ENCODE data around the gene POLE4. TPM values are rescaled to one million over a fixed set of nuclear protein-coding genes. Genes with fewer than 3 reads are reported as not detected.

Gene POLE4
- total and polyA plus RNA-seq, 4 donors, result 6.5 to 115 (median 23.9) TPM

- DNase-seq (ENCODE audit: low spot score), result no peak
- Histone ChIP-seq H3K27ac (ENCODE audit: low read depth in 1 of 2, low read length in 2 of 2) (no peak overlapping the region), H3K4me1 (ENCODE audit: control insufficient read depth in 4 of 4, insufficient read depth in 4 of 4, low read length in 3 of 4) (no peaks in the 10 kb centered on the region), H3K27me3 (ENCODE audit: control insufficient read depth in 4 of 4, insufficient read depth in 4 of 4, low read length in 3 of 4) (no peaks in the 10 kb centered on the region), H3K36me3 (ENCODE audit: control insufficient read depth in 4 of 4, insufficient read depth in 3 of 4, low read depth in 1 of 4, low read length in 3 of 4) (no peaks in the 10 kb centered on the region), H3K4me3 (ENCODE audit: low read depth in 1 of 3, low read length in 3 of 3) (no peak overlapping the region), H3K9me3 (ENCODE audit: control insufficient read depth in 4 of 4, low read length in 3 of 4) (no peaks in the 10 kb centered on the region), H3K9ac (ENCODE audit: low read depth in 1 of 2, low read length in 2 of 2) (no peak overlapping the region)
- WGBS, result 88% methylated on average over 4 of the region's 4 CpGs
- TF ChIP-seq SP1 (IDR thresholded peaks at IDR 0.05) (no peak), ATF3 (IDR thresholded peaks at IDR 0.05) (no peak), CTCF (IDR thresholded peaks at IDR 0.05; ENCODE audit: low read depth, low read length, missing input control) (no peak), TAF1 (conservative IDR thresholded peaks at IDR 0.05) (no peak), JUND (IDR thresholded peaks at IDR 0.05) (no peak), YY1 (IDR thresholded peaks at IDR 0.05) (no peak), FOXA1 (IDR thresholded peaks at IDR 0.05) (no peak), MAX (IDR thresholded peaks at IDR 0.05) (no peak), HNF4A (conservative IDR thresholded peaks at IDR 0.05) (no peak), NR2F2 (IDR thresholded peaks at IDR 0.05) (no peak), EGR1 (IDR thresholded peaks at IDR 0.05; ENCODE audit: low read depth in 2 of 2) (no peak), RAD21 (IDR thresholded peaks at IDR 0.05) (no peak)
Observed at GRCh38 chr2:74938264-74938663, 20.2 kb upstream of the POLE4 start.

GRCh38 chr2:74939919-74940812 lies 18.3 kb upstream of the POLE4 start:
- WGBS, result 87% methylated on average over 7 of the region's 7 CpGs
- Histone ChIP-seq H3K36me3 (ENCODE audit: control insufficient read depth in 4 of 4, insufficient read depth in 3 of 4, low read depth in 1 of 4, low read length in 3 of 4) (peaks cover 0 to 2% (median 0%) of the 10 kb centered on the region in 4 donors), H3K27ac (ENCODE audit: low read depth in 1 of 2, low read length in 2 of 2) (no peak overlapping the region), H3K4me1 (ENCODE audit: control insufficient read depth in 4 of 4, insufficient read depth in 4 of 4, low read length in 3 of 4) (no peaks in the 10 kb centered on the region), H3K4me3 (ENCODE audit: low read depth in 1 of 3, low read length in 3 of 3) (no peak overlapping the region), H3K27me3 (ENCODE audit: control insufficient read depth in 4 of 4, insufficient read depth in 4 of 4, low read length in 3 of 4) (no peaks in the 10 kb centered on the region), H3K9ac (ENCODE audit: low read depth in 1 of 2, low read length in 2 of 2) (no peak overlapping the region), H3K9me3 (ENCODE audit: control insufficient read depth in 4 of 4, low read length in 3 of 4) (no peaks in the 10 kb centered on the region)
- no peak for TF ChIP-seq ZBTB33 (IDR thresholded peaks at IDR 0.05)
- no peak for TF ChIP-seq MAX (IDR thresholded peaks at IDR 0.05)
- no peak for TF ChIP-seq FOXA1 (IDR thresholded peaks at IDR 0.05)
- DNase-seq (ENCODE audit: low spot score), result no peak

Measured in liver (tissue), 9 donors.